MCF 10A (cell line): ENCODE measurements around the gene CELA1. TPM values are rescaled to one million over a fixed set of nuclear protein-coding genes. Genes with fewer than 3 reads are reported as not detected.
A peak's percentile ranks its signal among the peaks of the same experiment; 100 is the strongest.

Experiments
- BruUV-seq: library from RNA; stranded (reverse); fragments of 400-500 nt; replicated peaks from 2 replicates; lab custom pipeline; 2021; lab: Mats Ljungman, UMichigan
- CTCF ChIA-PET: fragments of 300-600 bp; sonication (Branson Sonifier 250); formaldehyde crosslinking; extraction: SDS; loops from one replicate; lab custom pipeline; 2021; ENCODE audit warnings: antibody characterized with exemption, inconsistent platforms; lab: Yijun Ruan, JAX
- POLR2A ChIA-PET: fragments of 300-600, 350-650 bp; sonication (Branson Sonifier 250); formaldehyde crosslinking; extraction: SDS; loops from one replicate; lab custom pipeline; 2020; ENCODE audit warnings: antibody characterized with exemption, inconsistent platforms; lab: Yijun Ruan, JAX
- DNase-seq: peaks from one replicate; pipeline ENCODE4 v3.0.0-alpha.2; 2018; ENCODE audit not compliant: unreplicated experiment
- H3K27ac Mint-ChIP-seq: one replicate; pipeline ENCODE4 v1.8.0; 2022; ENCODE audit warnings: mild to moderate bottlenecking, low read depth, mixed read lengths; ENCODE audit not compliant: unreplicated experiment
- H3K27me3 Mint-ChIP-seq: one replicate; pipeline ENCODE4 v1.8.0; 2022; ENCODE audit warnings: mixed read lengths; ENCODE audit not compliant: insufficient read depth, unreplicated experiment
- H3K36me3 Mint-ChIP-seq: one replicate; pipeline ENCODE4 v1.8.0; 2022; ENCODE audit warnings: mild to moderate bottlenecking, moderate library complexity, mixed read lengths; ENCODE audit not compliant: insufficient read depth, unreplicated experiment
- H3K4me1 Mint-ChIP-seq: one replicate; pipeline ENCODE4 v1.8.0; 2022; ENCODE audit warnings: mixed read lengths; ENCODE audit not compliant: insufficient read depth, unreplicated experiment
- H3K4me3 Mint-ChIP-seq: one replicate; pipeline ENCODE4 v1.8.0; 2022; ENCODE audit warnings: mild to moderate bottlenecking, moderate library complexity, mixed read lengths; ENCODE audit not compliant: unreplicated experiment
- H3K9me3 Mint-ChIP-seq: one replicate; pipeline ENCODE4 v1.8.0; 2022; ENCODE audit warnings: mixed read lengths; ENCODE audit not compliant: unreplicated experiment
- CTCF ChIP-seq: fragments of 200-600 bp; IDR thresholded peaks from one replicate; pipeline ENCODE4 v1.8.0; 2022; ENCODE audit warnings: antibody characterized with exemption, mild to moderate bottlenecking; ENCODE audit not compliant: unreplicated experiment
- intact Hi-C: fragments of 100-400 bp; cut with micrococcal nuclease; formaldehyde crosslinking; loops from 2 replicates; pipeline ENCODE4 v1.14.1; 2022
- total RNA-seq: library from RNA; stranded (reverse); gene quantifications from 2 replicates; pipeline ENCODE4 v1.2.3, GENCODE V29; 2022

The CELA1 gene
- total RNA-seq, 1 experiment from 2014 or later: not detected

- TF ChIP-seq CTCF: no peak
- no TSS peak for BruUV-seq
- peaks cover 21% of the 10 kb centered on the region for H3K4me1 Mint-ChIP-seq
- DNase-seq: no peak
- no peaks in the 10 kb centered on the region for H3K27me3 Mint-ChIP-seq
- POLR2A ChIA-PET: interaction anchor here (4.3 kb wide), 1 partner anchor 16 kb away, joined by 54 read pairs; the partner anchor contains the start of gene GALNT6
- peak overlapping the region; percentile 80 for H3K27ac Mint-ChIP-seq
- CTCF ChIA-PET: interaction anchor here (1.5 to 2.2 kb wide), 3 partner anchors 10 to 451 kb away, joined by 5 to 16 read pairs (median 14); no protein-coding TSS in a partner anchor
- H3K36me3 Mint-ChIP-seq: peaks cover 12% of the 10 kb centered on the region
- H3K9me3 Mint-ChIP-seq: no peaks in the 10 kb centered on the region
- intact Hi-C loops: loop anchor here (2.0 kb wide), 1 partner anchor 48 kb away; no protein-coding TSS in a partner anchor
- H3K4me3 Mint-ChIP-seq: no peak overlapping the region
These were observed 26.7 kb upstream of the CELA1 start for GRCh38 chr12:51373187-51373586.

- no TSS peak for BruUV-seq
- no peaks in the 10 kb centered on the region for H3K27me3 Mint-ChIP-seq
- peaks cover 21% of the 10 kb centered on the region for H3K4me1 Mint-ChIP-seq
- TF ChIP-seq CTCF: peak; percentile 26
- H3K4me3 Mint-ChIP-seq: no peak overlapping the region
- DNase-seq: no peak
- H3K36me3 Mint-ChIP-seq: peaks cover 16% of the 10 kb centered on the region
- intact Hi-C loops: loop anchor here (1.0 to 2.0 kb wide), 2 partner anchors 49 to 160 kb away; no protein-coding TSS in a partner anchor
- ChIA-PET CTCF (interaction anchor here (0.6 to 2.2 kb wide), 16 partner anchors 9 to 838 kb away, joined by 3 to 16 read pairs (median 5); partner anchors contain the start of gene SLC11A2), POLR2A (interaction anchor here (0.7 to 4.3 kb wide), 18 partner anchors 9 to 840 kb away, joined by 3 to 54 read pairs (median 4); partner anchors contain the start of gene GALNT6)
- no peaks in the 10 kb centered on the region for H3K9me3 Mint-ChIP-seq
- peak overlapping the region; percentile 80 for H3K27ac Mint-ChIP-seq
These were observed 25.5 kb upstream of the CELA1 start for GRCh38 chr12:51372021-51372420.

GRCh38 chr12:51371295-51371953 is 24.9 kb upstream of the CELA1 start:
- peak; percentile 96 for DNase-seq
- H3K4me1 Mint-ChIP-seq: peaks cover 21% of the 10 kb centered on the region
- peaks cover 16% of the 10 kb centered on the region for H3K36me3 Mint-ChIP-seq
- POLR2A ChIA-PET: interaction anchor here (0.7 to 4.3 kb wide), 17 partner anchors 9 to 729 kb away, joined by 3 to 54 read pairs (median 4); partner anchors contain the start of gene GALNT6
- no peaks in the 10 kb centered on the region for H3K27me3 Mint-ChIP-seq
- no peaks in the 10 kb centered on the region for H3K9me3 Mint-ChIP-seq
- intact Hi-C loops: no loop called here
- H3K27ac Mint-ChIP-seq: peak overlapping the region; percentile 80
- H3K4me3 Mint-ChIP-seq: peak overlapping the region; percentile 10
- no TSS peak for BruUV-seq
- CTCF ChIA-PET: interaction anchor here (0.6 to 2.2 kb wide), 18 partner anchors 9 to 460 kb away, joined by 3 to 16 read pairs (median 5); partner anchors contain the start of gene SLC11A2
- no peak for TF ChIP-seq CTCF

GRCh38 chr12:51370667-51371066 is 24.2 kb upstream of the CELA1 start:
- CTCF ChIA-PET: interaction anchor here (0.7 to 2.2 kb wide), 5 partner anchors 10 to 454 kb away, joined by 4 to 16 read pairs (median 6); no protein-coding TSS in a partner anchor
- POLR2A ChIA-PET: interaction anchor here (1.6 to 4.3 kb wide), 2 partner anchors 18 to 89 kb away, joined by 6 to 54 read pairs; partner anchors contain the start of gene GALNT6
- Mint-ChIP-seq H3K9me3 (no peaks in the 10 kb centered on the region), H3K4me1 (peaks cover 21% of the 10 kb centered on the region), H3K4me3 (no peak overlapping the region), H3K27me3 (no peaks in the 10 kb centered on the region), H3K36me3 (peaks cover 16% of the 10 kb centered on the region), H3K27ac (peak overlapping the region; percentile 42)
- no peak for TF ChIP-seq CTCF
- intact Hi-C loops: no loop called here
- no peak for DNase-seq
- BruUV-seq: no TSS peak
